Liver (tissue), 9 donors: ENCODE results near the gene GNG7. TPM values are rescaled to one million over a fixed set of nuclear protein-coding genes. Genes with fewer than 3 reads are reported as not detected.

Experiments used
- DNase-seq: peaks from one replicate; pipeline ENCODE4 v3.0.0-alpha.2; 2017; ENCODE audit warnings: low spot score
- H3K27ac ChIP-seq, 2 donors: one replicate each; pipeline ENCODE4 v1.7.0; 2013; ENCODE audit warnings: inconsistent platforms in 2 of 2, low read length in 2 of 2, control low read depth in 1 of 2, low read depth in 1 of 2, mild to moderate bottlenecking in 1 of 2
- H3K27me3 ChIP-seq, 4 donors: one replicate each; pipeline versions ENCODE4 v1.6.1 to v1.7.0; 2013; ENCODE audit warnings: low read length in 3 of 4, inconsistent platforms in 1 of 4, mild to moderate bottlenecking in 1 of 4, moderate library complexity in 1 of 4; ENCODE audit not compliant: control insufficient read depth in 4 of 4, insufficient read depth in 4 of 4
- H3K36me3 ChIP-seq, 4 donors: one replicate each; pipeline versions ENCODE4 v1.6.1 to v1.7.0; 2013; ENCODE audit warnings: low read length in 3 of 4, mild to moderate bottlenecking in 3 of 4, low read depth in 1 of 4, moderate library complexity in 1 of 4; ENCODE audit not compliant: control insufficient read depth in 4 of 4, insufficient read depth in 3 of 4
- H3K4me1 ChIP-seq, 4 donors: one replicate each; pipeline versions ENCODE4 v1.6.1 to v1.7.0; 2013; ENCODE audit warnings: low read length in 3 of 4, mild to moderate bottlenecking in 3 of 4, moderate library complexity in 1 of 4; ENCODE audit not compliant: control insufficient read depth in 4 of 4, insufficient read depth in 4 of 4
- H3K4me3 ChIP-seq, 3 donors: one replicate each; pipeline versions ENCODE4 v1.6.1 to v1.7.0; 2013; ENCODE audit warnings: low read length in 3 of 3, control low read depth in 1 of 3, low read depth in 1 of 3, mild to moderate bottlenecking in 1 of 3
- H3K9ac ChIP-seq, 2 donors: one replicate each; pipeline ENCODE4 v1.7.0; 2013; ENCODE audit warnings: low read length in 2 of 2, mild to moderate bottlenecking in 2 of 2, moderate library complexity in 2 of 2, control low read depth in 1 of 2, low read depth in 1 of 2
- H3K9me3 ChIP-seq, 4 donors: one replicate each; pipeline versions ENCODE4 v1.6.1 to v1.7.0; 2013; ENCODE audit warnings: low read length in 3 of 4; ENCODE audit not compliant: control insufficient read depth in 4 of 4
- EGR1 ChIP-seq, 2 donors: IDR thresholded peaks; 2 replicates each; pipeline ENCODE4 v1.6.1; 2016 to 2018; ENCODE audit warnings: antibody characterized with exemption in 2 of 2, low read depth in 2 of 2
- FOXA1 ChIP-seq: IDR thresholded peaks from 2 replicates; pipeline ENCODE4 v1.6.1; 2016; ENCODE audit warnings: antibody characterized with exemption
- GABPA ChIP-seq, 2 donors: IDR thresholded peaks in 1 of 2; conservative IDR thresholded peaks in 1 of 2; 2 replicates each; pipeline ENCODE4 v1.6.1; 2016; ENCODE audit warnings: antibody characterized with exemption in 2 of 2, mild to moderate bottlenecking in 1 of 2, moderate library complexity in 1 of 2
- HNF4A ChIP-seq, 2 donors: conservative IDR thresholded peaks; 2 replicates each; pipeline ENCODE4 v1.6.1; 2016; ENCODE audit warnings: antibody characterized with exemption in 2 of 2, mild to moderate bottlenecking in 2 of 2
- HNF4G ChIP-seq: IDR thresholded peaks from 2 replicates; pipeline ENCODE4 v1.6.1; 2016; ENCODE audit warnings: antibody characterized with exemption
- JUND ChIP-seq, 2 donors: IDR thresholded peaks; 2 replicates each; pipeline ENCODE4 v1.6.1; 2016; ENCODE audit warnings: antibody characterized with exemption in 2 of 2
- SP1 ChIP-seq: IDR thresholded peaks from 2 replicates; pipeline ENCODE4 v1.6.1; 2018; ENCODE audit warnings: antibody characterized with exemption, mild to moderate bottlenecking
- TAF1 ChIP-seq: conservative IDR thresholded peaks from 2 replicates; pipeline ENCODE4 v1.6.1; 2016; ENCODE audit warnings: antibody characterized with exemption, mild to moderate bottlenecking
- WGBS: extraction: QIAGEN DNeasy Blood & Tissue Kit; methylation state at CpG from one replicate; pipeline ENCODE4 v1.1.7; 2013; 5-methylcytosine and 5-hydroxymethylcytosine counted together
- polyA plus RNA-seq, 2 donors: library from polyadenylated mRNA; stranded (reverse) in 1 of 2; unstranded in 1 of 2; fragments of 200-250 nt in 1 of 2; fragments of >200 nt in 1 of 2; fragmentation: Nextera tagmentation in 1 of 2; extraction: Ambion mirVana in 1 of 2; gene quantifications; one replicate each; pipeline versions ENCODE4 v1.2.1 to v1.2.3, GENCODE V29; 2013 to 2015
- total RNA-seq, 2 donors: library from RNA; depleted of rRNA; stranded (reverse); fragments of >200 nt; gene quantifications; one replicate each; pipeline ENCODE4 v1.2.3, GENCODE V29; 2014
- TF ChIP-seq, protein P1 (sequence below): fragments of 150-350 bp; IDR thresholded peaks from 2 replicates; pipeline ENCODE4 v1.5.1; 2017; ENCODE audit warnings: improper control_type of control experiment, low read depth, low read length; ENCODE audit not compliant: missing input control
- TF ChIP-seq, protein P2 (sequence below): IDR thresholded peaks from 2 replicates; pipeline ENCODE4 v1.6.1; 2016; ENCODE audit warnings: antibody characterized with exemption
- TF ChIP-seq, protein P3 (sequence below): IDR thresholded peaks from 2 replicates; pipeline ENCODE4 v1.6.1; 2016; ENCODE audit warnings: antibody characterized with exemption
- TF ChIP-seq, protein P4 (sequence below): IDR thresholded peaks from 2 replicates; pipeline ENCODE4 v1.6.1; 2016; ENCODE audit warnings: antibody characterized with exemption, mild to moderate bottlenecking
- donor health status: healthy.
- donor health status: healthy.
- donor health status: healthy.
- donor health status: healthy.
- donor health status: healthy.

The GNG7 gene
- total and polyA plus RNA-seq, 4 donors, result 0.75 to 1.9 (median 1.1) TPM

DNA sequence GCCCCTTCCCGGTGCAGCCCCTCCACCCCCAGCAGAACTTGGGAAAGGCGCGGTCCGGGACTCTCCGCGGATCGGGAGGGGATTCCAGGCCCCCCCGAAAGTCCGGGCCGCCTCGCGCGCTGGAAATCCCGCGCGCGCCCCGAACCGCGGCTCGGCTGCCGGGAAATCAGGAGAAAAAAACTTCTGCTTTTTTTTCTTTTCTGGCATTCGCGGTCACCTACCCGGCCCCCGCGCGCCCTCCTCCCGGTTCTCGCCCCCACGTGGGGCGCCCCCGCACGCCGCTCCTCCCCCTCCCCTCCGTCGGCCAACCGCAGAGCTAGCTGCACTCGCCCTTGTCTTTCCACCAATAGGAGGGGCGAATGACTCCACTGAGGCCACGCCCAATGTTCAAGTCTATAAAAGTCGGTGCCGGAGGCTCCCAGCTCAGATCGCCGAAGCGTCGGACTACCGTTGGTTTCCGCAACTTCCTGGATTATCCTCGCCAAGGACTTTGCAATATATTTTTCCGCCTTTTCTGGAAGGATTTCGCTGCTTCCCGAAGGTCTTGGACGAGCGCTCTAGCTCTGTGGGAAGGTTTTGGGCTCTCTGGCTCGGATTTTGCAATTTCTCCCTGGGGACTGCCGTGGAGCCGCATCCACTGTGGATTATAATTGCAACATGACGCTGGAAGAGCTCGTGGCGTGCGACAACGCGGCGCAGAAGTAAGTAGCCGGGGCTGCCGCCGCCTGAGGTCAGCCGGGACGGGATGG, 226.6 kb downstream of the GNG7 start, which contains the start of gene GADD45B (continued):
- peak in 1 of 2 donors; percentile 38 for TF ChIP-seq GABPA (IDR thresholded peaks at IDR 0.05 in 1 of 2, conservative IDR thresholded peaks at IDR 0.05 in 1 of 2)

DNA sequence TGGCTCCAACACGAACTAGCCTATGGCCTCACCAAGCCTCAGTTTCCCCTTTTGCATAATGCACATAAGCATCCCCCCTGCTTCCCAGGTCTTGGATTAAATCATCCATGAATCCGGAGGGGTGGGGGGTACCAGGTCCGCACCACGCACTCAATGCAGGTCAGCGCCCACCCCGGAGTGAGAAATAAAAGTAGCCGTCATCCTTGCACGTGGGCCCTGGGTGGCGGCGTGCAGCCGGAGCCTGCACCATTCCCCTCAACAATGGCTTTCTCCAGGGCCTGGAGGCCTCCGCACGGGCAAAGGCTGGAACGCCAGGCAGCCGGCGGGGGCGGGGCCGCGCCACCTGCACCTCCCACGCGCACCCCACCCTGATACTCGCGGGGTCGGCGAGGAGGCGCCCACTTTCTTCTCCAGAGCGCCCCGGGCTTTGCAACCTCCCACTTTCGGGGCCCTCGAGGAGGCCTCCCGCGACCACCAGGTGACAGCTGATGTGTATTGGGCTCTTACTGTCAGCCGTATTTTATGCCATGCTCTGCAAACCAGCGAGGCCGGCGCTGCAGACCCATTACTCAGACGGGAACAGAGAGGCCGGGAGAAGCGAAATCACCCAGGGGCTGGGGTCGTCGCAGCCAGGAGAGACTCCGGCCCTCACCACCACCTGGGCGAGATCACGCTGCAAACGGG, 227.3 kb downstream of the GNG7 start:
- TF ChIP-seq, protein P1, sequence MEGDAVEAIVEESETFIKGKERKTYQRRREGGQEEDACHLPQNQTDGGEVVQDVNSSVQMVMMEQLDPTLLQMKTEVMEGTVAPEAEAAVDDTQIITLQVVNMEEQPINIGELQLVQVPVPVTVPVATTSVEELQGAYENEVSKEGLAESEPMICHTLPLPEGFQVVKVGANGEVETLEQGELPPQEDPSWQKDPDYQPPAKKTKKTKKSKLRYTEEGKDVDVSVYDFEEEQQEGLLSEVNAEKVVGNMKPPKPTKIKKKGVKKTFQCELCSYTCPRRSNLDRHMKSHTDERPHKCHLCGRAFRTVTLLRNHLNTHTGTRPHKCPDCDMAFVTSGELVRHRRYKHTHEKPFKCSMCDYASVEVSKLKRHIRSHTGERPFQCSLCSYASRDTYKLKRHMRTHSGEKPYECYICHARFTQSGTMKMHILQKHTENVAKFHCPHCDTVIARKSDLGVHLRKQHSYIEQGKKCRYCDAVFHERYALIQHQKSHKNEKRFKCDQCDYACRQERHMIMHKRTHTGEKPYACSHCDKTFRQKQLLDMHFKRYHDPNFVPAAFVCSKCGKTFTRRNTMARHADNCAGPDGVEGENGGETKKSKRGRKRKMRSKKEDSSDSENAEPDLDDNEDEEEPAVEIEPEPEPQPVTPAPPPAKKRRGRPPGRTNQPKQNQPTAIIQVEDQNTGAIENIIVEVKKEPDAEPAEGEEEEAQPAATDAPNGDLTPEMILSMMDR, result no peak
- TF ChIP-seq HNF4A (conservative IDR thresholded peaks at IDR 0.05) (no peak), TAF1 (no peak), HNF4G (no peak), JUND (IDR thresholded peaks at IDR 0.05) (peak in 1 of 2 donors; percentile 0)
- TF ChIP-seq, protein P2, sequence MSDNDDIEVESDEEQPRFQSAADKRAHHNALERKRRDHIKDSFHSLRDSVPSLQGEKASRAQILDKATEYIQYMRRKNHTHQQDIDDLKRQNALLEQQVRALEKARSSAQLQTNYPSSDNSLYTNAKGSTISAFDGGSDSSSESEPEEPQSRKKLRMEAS, result no peak
- TF ChIP-seq, protein P3, sequence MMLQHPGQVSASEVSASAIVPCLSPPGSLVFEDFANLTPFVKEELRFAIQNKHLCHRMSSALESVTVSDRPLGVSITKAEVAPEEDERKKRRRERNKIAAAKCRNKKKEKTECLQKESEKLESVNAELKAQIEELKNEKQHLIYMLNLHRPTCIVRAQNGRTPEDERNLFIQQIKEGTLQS, result no peak
- TF ChIP-seq, protein P4, sequence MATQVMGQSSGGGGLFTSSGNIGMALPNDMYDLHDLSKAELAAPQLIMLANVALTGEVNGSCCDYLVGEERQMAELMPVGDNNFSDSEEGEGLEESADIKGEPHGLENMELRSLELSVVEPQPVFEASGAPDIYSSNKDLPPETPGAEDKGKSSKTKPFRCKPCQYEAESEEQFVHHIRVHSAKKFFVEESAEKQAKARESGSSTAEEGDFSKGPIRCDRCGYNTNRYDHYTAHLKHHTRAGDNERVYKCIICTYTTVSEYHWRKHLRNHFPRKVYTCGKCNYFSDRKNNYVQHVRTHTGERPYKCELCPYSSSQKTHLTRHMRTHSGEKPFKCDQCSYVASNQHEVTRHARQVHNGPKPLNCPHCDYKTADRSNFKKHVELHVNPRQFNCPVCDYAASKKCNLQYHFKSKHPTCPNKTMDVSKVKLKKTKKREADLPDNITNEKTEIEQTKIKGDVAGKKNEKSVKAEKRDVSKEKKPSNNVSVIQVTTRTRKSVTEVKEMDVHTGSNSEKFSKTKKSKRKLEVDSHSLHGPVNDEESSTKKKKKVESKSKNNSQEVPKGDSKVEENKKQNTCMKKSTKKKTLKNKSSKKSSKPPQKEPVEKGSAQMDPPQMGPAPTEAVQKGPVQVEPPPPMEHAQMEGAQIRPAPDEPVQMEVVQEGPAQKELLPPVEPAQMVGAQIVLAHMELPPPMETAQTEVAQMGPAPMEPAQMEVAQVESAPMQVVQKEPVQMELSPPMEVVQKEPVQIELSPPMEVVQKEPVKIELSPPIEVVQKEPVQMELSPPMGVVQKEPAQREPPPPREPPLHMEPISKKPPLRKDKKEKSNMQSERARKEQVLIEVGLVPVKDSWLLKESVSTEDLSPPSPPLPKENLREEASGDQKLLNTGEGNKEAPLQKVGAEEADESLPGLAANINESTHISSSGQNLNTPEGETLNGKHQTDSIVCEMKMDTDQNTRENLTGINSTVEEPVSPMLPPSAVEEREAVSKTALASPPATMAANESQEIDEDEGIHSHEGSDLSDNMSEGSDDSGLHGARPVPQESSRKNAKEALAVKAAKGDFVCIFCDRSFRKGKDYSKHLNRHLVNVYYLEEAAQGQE, result no peak
- Histone ChIP-seq H3K27me3 (no peaks in the 10 kb centered on the region), H3K4me3 (peak overlapping the region; percentile 73 to 87 (median 83)), H3K4me1 (peaks cover 0 to 9% (median 7%) of the 10 kb centered on the region in 4 donors), H3K27ac (peak overlapping the region; percentile 93 to 94), H3K36me3 (peaks cover 4 to 7% (median 6%) of the 10 kb centered on the region in 4 donors), H3K9ac (peak overlapping the region; percentile 11 to 78), H3K9me3 (no peaks in the 10 kb centered on the region)
- peak; percentile 44 for DNase-seq
- WGBS, result under 1% methylated on average over 45 of the region's 45 CpGs

DNA sequence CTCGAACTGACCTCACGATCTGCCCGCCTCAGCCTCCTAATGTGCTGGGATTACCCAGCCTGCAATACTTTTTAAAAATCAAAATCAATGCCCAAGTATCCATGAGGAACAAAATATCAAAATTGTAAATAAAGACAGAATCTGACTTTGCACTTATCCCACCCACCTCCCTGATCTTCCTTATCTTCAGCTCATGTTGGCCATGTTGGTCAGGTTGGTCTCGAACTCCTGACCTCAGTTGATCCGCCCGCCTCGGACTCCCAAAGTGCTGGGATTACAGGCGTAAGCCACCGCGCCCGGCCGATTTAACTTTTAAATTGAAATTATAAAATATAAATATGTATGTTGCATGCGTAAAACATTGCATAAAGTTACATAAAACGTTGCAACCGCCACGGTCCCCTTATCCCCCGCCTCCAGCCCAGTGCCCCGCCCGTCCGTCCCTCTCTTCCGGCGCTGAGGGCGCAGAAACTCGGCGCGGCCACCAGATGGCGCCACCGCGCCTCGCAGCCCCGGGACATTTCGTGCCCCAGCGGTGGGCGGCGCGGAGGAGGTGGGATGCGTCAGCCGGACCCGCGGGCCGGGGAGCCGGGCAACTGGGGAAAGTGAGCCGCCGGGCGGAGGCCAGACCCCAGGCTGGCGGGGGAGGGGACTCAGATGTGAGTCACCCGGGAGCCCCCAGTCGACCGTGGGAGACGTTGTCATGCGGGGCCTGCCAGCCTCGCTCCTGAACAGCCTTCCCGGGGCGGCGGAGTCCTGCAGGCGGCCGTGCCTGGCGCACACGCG, 228.1 kb downstream of the GNG7 start:
- no peaks in the 10 kb centered on the region for H3K27me3 ChIP-seq
- H3K27ac ChIP-seq, result peak overlapping the region; percentile 93 to 94
- DNase-seq, result peak; percentile 79
- 6% methylated on average over 60 of the region's 60 CpGs for WGBS
- H3K4me1 ChIP-seq, result peaks cover 0 to 9% (median 7%) of the 10 kb centered on the region in 4 donors
- H3K9ac ChIP-seq, result peak overlapping the region; percentile 11 to 78
- H3K4me3 ChIP-seq, result peak overlapping the region; percentile 73 to 87 (median 83)
- no peaks in the 10 kb centered on the region for H3K9me3 ChIP-seq
- peaks cover 4 to 7% (median 6%) of the 10 kb centered on the region in 4 donors for H3K36me3 ChIP-seq
- no peak for TF ChIP-seq FOXA1
- TF ChIP-seq, protein P4, result no peak
- TF ChIP-seq HNF4A (conservative IDR thresholded peaks at IDR 0.05), result peak in 1 of 2 donors; percentile 7
- TF ChIP-seq, protein P3, result no peak
- peak in 1 of 2 donors; percentile 14 for TF ChIP-seq GABPA (IDR thresholded peaks at IDR 0.05 in 1 of 2, conservative IDR thresholded peaks at IDR 0.05 in 1 of 2)
- TF ChIP-seq, protein P2, result no peak
- no peak for TF ChIP-seq HNF4G
- TF ChIP-seq EGR1 (IDR thresholded peaks at IDR 0.05; ENCODE audit: low read depth in 2 of 2), result no peak
- no peak for TF ChIP-seq SP1
- TF ChIP-seq TAF1, result no peak
